GM12864 (cell line): ENCODE measurements around the gene KRT38.

ENCODE experiments used
- DNase-seq: peaks from one replicate; pipeline ENCODE4 v3.0.0-alpha.2; 2011; ENCODE audit warnings: low read depth
- H3K4me3 ChIP-seq: 2 replicates; pipeline ENCODE4 v1.5.1; 2011; ENCODE audit warnings: mild to moderate bottlenecking, low read depth, low read length, control low read depth
- TF ChIP-seq, protein P1 (sequence below): IDR thresholded peaks from 2 replicates; pipeline ENCODE4 v1.5.1; 2011; ENCODE audit warnings: low read depth, mild to moderate bottlenecking, moderate library complexity, low read length, control low read depth, inconsistent platforms; ENCODE audit errors: missing control alignments

KRT38 gene

DNA sequence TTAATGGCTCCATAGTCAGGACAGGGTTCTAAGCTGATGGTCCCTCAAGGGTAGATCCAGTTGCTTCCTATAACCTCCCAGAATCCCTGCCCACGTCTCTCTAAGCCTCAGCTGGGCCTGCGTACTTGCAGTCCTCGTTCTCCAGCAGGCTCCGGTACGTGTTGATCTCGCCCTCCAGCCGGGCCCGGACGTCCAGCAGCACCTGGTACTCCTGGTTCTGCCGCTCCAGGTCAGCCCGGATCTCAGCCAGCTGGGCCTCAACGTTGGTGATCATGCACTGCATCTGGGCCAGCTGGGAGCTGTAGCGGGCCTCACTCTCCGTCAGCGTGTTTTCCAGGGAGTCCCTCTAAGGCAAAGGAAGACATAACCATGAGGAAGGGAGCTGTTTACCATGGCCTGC lies 21.9 kb upstream of the KRT38 start:
- no peak for DNase-seq
- TF ChIP-seq, protein P1, sequence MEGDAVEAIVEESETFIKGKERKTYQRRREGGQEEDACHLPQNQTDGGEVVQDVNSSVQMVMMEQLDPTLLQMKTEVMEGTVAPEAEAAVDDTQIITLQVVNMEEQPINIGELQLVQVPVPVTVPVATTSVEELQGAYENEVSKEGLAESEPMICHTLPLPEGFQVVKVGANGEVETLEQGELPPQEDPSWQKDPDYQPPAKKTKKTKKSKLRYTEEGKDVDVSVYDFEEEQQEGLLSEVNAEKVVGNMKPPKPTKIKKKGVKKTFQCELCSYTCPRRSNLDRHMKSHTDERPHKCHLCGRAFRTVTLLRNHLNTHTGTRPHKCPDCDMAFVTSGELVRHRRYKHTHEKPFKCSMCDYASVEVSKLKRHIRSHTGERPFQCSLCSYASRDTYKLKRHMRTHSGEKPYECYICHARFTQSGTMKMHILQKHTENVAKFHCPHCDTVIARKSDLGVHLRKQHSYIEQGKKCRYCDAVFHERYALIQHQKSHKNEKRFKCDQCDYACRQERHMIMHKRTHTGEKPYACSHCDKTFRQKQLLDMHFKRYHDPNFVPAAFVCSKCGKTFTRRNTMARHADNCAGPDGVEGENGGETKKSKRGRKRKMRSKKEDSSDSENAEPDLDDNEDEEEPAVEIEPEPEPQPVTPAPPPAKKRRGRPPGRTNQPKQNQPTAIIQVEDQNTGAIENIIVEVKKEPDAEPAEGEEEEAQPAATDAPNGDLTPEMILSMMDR = no peak
- H3K4me3 ChIP-seq = no peak overlapping the region

DNA sequence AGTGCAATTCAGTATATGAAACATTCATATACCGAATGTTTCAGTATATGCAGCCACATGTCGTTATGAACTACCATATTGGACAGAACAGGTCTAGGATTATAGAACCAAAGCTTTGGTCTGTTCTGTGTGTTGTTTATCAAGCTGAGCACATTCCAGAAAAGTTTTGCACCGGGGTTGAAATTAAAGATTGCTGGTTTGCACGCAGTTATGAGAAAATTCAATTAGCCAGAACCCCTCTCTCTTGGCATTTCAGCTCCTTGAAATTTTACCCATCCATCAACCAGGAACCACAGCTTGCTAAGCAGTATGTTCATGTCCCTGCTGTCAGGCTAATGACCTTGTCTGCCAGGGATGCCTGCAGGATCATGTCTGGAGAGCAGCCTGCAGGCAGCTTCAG lies 16.9 kb upstream of the KRT38 start:
- DNase-seq = no peak
- TF ChIP-seq, protein P1 = no peak

DNA sequence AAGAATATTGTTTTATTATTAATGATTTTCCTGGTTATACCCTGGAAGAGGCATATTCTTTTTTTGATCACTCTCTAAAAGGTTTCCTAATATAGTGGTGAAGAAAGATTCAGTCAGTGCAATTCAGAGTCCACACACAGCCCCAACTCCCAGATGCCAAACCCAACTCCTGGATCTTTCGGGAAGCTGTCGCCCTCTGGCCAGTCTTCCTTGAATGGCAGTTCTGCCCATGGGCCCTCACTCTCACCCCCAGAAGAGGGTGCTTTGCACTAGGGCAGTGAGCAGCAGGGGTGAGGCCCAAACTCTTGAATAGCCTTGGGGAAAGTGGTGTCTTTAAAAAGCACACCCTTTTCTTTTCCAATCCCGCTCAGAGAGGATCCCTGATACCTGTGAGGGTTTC lies 15.4 kb upstream of the KRT38 start:
- TF ChIP-seq, protein P1 = no peak
- no peak for DNase-seq
- no peak overlapping the region for H3K4me3 ChIP-seq

More for the DNA sequence above, 16.9 kb upstream of the KRT38 start:
- no peak overlapping the region for H3K4me3 ChIP-seq

DNA sequence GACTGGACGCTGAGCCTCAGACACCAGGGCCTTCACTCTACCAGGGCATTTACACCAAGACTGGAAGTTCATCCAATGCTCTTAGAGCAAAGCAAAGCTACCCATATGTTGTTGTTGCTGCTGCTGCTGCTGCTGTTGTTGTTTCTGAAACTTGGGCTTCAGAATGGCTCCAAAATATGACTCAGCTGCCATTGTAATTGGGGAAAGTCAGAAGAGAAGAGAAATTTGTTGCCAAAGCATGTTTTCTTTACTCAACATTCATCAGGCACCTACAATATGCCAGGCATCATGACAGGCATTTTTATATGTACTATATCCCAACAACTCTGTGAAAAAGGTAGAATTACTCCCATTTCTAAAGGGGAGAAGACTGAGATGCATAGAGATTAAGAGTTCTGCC lies 14.5 kb upstream of the KRT38 start:
- no peak overlapping the region for H3K4me3 ChIP-seq
- DNase-seq = no peak
- TF ChIP-seq, protein P1 = no peak

DNA sequence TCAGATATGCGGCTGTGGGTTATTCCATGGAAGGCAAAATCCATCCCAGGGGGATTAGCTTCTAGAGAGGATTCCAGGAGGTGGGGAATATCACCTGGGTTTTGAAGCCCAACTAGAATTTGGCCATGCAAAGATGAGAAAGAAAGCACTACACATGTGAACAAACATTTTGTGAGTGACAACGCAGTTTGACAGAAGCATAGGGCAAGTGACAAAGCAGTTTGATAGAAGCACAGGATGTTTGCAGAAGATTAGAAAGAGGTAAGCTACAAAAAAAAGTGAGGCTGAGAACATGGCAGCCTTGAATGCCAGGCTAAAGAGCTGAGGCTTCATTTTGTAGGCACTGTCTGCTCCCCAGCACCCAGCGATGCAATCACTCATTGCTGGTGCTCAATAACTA lies 12.3 kb upstream of the KRT38 start:
- TF ChIP-seq, protein P1 = no peak
- H3K4me3 ChIP-seq = no peak overlapping the region
- no peak for DNase-seq

DNA sequence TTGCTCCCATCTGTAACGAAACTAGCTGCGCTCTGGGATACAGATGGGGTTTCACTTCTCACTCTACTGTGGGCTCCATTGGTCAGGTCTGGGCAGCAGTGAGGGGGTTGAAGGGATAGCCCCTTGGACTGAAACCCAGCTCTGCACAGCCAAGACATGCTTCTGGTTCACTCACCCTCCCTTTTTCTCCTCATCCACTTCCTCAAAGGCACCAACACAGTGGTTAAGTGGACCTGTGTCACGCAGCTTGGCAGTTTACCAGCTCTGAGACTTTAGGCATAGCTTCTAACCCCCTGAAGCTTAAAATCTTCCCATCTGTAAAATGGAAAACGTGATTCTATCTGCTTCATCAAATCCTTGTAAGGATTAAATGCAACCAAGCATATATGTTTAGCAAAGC lies 11.5 kb upstream of the KRT38 start:
- TF ChIP-seq, protein P1 = no peak
- H3K4me3 ChIP-seq = no peak overlapping the region
- no peak for DNase-seq

DNA sequence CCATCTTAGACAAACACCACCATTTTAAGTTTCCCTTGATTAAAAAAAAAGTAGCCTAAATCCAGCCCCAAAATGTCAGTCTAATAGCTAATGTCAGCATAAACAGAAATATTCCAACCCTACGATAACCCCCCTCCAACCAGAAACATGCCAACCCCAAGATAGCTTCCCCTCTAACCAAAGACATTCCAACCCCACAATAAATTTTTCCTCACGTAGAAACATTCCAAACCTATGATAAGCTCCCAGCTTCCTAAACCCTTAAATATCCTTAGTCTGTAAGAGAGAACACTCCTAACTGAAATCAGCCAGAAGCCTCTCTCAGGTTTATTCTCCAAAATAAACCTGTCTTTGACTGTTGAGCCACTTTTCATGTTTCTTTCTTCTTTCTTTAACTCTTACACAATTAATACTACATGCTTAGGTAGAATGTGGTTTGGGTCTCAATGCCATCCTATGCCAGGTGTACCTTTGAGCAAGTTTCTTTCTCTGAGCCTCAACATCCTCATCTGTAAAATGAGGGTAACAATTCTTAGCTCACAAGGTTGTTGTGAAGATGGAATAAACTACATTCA lies 10.5 kb upstream of the KRT38 start:
- TF ChIP-seq, protein P1 = no peak
- H3K4me3 ChIP-seq = no peak overlapping the region
- DNase-seq = no peak
